HG03025 (cell line): ENCODE results near the gene ZBTB37.
"Not testable (repeated sequence)": the region's sequence is repeated elsewhere in the genome, so short reads cannot be mapped to it uniquely, and the experiment has no call there.

Experiments
- ATAC-seq: cut with Tn5 transposase; IDR thresholded peaks from one replicate; pipeline ENCODE4 v1.9.1; 2021; ENCODE audit warnings: mild to moderate bottlenecking, moderate library complexity; ENCODE audit not compliant: unreplicated experiment, low FRiP score

The ZBTB37 gene

GRCh38 chr1:173900427-173900826 lies 32.2 kb downstream of the ZBTB37 start:
- no peak for ATAC-seq

GRCh38 chr1:173900992-173901391 lies 32.8 kb downstream of the ZBTB37 start:
- ATAC-seq, result no peak

GRCh38 chr1:173903827-173904531 lies 35.8 kb downstream of the ZBTB37 start:
- ATAC-seq, result no peak

- no peak for ATAC-seq
Observed at GRCh38 chr1:173913111-173913510, 44.9 kb downstream of the ZBTB37 start.

GRCh38 chr1:173914366-173914871 lies 46.2 kb downstream of the ZBTB37 start:
- ATAC-seq, result no peak

- ATAC-seq, result no peak
Observed at GRCh38 chr1:173915596-173915995, 47.4 kb downstream of the ZBTB37 start.

- no peak for ATAC-seq
Observed at GRCh38 chr1:173916667-173917066, 48.5 kb downstream of the ZBTB37 start.

- ATAC-seq, result no peak
Observed at GRCh38 chr1:173917149-173917548, 49.0 kb downstream of the ZBTB37 start, which contains the start of gene SERPINC1. SERPINC1 (minus strand) TSS chr1:173917327; CDS start chr1:173917259, 68 bp downstream.

GRCh38 chr1:173917635-173918493 lies 49.7 kb downstream of the ZBTB37 start:
- ATAC-seq, result no peak

- no peak for ATAC-seq
Observed at GRCh38 chr1:173920861-173921260, 52.7 kb downstream of the ZBTB37 start.

- no peak for ATAC-seq
Observed at GRCh38 chr1:173925306-173926242, 57.4 kb downstream of the ZBTB37 start.

GRCh38 chr1:173930541-173930940 lies 62.4 kb downstream of the ZBTB37 start:
- ATAC-seq, result not testable (repeated sequence)

- ATAC-seq, result no peak
Observed at GRCh38 chr1:173934440-173934839, 66.3 kb downstream of the ZBTB37 start.

GRCh38 chr1:173937062-173937461 lies 68.9 kb downstream of the ZBTB37 start:
- no peak for ATAC-seq

- ATAC-seq, result no peak
Observed at GRCh38 chr1:173946380-173946921, 78.3 kb downstream of the ZBTB37 start.

GRCh38 chr1:173948594-173948993 lies 80.4 kb downstream of the ZBTB37 start:
- no peak for ATAC-seq
